Measurements from ENCODE around the gene SPECC1L.

GRCh38 chr22:24431309-24432034 lies 160.8 kb downstream of the SPECC1L start:
- TF ChIP-seq CTCF (conservative IDR thresholded peaks at IDR 0.05; ENCODE audit: low read depth, low read length), result no peak
- no peak for TF ChIP-seq EZH2 (IDR thresholded peaks at IDR 0.05; ENCODE audit: low read length, unreplicated experiment)

All from PC-3 (cell line).